ENCODE data around the gene LACRT. TPM values are rescaled to one million over a fixed set of nuclear protein-coding genes. Genes with fewer than 3 reads are reported as not detected.

The LACRT gene
- total and polyA plus RNA-seq, 8 donors = not detected

DNA sequence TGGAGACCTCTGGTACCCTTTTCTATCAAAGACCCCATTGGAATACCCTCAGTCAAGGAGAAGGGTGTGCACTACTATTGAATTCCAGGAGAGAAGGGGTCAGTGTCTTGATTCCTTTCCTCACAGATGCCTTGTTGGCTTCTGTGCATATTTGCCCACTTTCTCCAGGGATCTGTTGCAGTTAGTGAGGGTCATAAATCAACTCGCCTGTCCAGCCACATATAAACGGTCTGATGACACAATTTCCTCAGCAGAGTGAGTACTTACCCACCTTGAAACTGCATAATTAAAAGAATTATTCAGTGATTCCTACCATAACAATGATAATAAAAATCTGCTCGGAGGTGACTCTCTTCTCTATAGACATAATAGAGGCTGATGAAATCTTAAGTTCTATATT is 27.3 kb upstream of the LACRT start:
- TF ChIP-seq EP300 (IDR thresholded peaks at IDR 0.05) (no peak), POLR2AphosphoS5 (IDR thresholded peaks at IDR 0.05) (no peak), POLR2A (IDR thresholded peaks at IDR 0.05) (no peak)
- TF ChIP-seq, protein P1, sequence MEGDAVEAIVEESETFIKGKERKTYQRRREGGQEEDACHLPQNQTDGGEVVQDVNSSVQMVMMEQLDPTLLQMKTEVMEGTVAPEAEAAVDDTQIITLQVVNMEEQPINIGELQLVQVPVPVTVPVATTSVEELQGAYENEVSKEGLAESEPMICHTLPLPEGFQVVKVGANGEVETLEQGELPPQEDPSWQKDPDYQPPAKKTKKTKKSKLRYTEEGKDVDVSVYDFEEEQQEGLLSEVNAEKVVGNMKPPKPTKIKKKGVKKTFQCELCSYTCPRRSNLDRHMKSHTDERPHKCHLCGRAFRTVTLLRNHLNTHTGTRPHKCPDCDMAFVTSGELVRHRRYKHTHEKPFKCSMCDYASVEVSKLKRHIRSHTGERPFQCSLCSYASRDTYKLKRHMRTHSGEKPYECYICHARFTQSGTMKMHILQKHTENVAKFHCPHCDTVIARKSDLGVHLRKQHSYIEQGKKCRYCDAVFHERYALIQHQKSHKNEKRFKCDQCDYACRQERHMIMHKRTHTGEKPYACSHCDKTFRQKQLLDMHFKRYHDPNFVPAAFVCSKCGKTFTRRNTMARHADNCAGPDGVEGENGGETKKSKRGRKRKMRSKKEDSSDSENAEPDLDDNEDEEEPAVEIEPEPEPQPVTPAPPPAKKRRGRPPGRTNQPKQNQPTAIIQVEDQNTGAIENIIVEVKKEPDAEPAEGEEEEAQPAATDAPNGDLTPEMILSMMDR (IDR thresholded peaks at IDR 0.05) = no peak
- 52 to 71% (median 66%) methylated on average over 3 of the region's 3 CpGs for WGBS, 5 donors
- H3K9me3 ChIP-seq = no peaks in the 10 kb centered on the region
- no peaks in the 10 kb centered on the region for H3K4me1 ChIP-seq
- H3K27ac ChIP-seq = no peak overlapping the region
- no peak overlapping the region for H3K4me3 ChIP-seq
- DNase-seq = no peak
- intact Hi-C loops (cut with DNase I; ENCODE audit: low total_unique reads) = no loop called here
- H3K27me3 ChIP-seq = no peaks in the 10 kb centered on the region
- no peaks in the 10 kb centered on the region for H3K36me3 ChIP-seq

DNA sequence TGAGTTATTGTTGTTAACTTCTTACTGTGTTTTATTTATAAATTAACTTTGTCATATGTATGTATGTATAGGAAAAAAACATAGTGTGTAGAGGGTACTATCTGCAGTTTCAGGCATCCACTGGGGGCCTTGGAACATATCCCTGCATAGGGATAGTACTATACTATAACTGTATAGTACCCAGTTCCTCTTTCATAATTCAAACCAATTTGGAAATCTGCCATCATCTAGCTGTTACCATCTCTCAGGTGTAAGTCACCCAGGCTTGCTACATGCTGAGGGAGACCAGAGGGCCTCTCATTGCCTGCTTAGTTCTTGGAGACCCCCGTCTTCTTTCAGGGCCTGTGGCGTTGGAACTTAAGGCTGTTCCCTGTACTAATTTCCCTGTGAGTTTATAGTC is 26.4 kb upstream of the LACRT start:
- 70 to 87% (median 85%) methylated on average over 2 of the region's 2 CpGs for WGBS, 5 donors
- H3K4me3 ChIP-seq = no peak overlapping the region
- intact Hi-C loops (cut with DNase I; ENCODE audit: low total_unique reads) = no loop called here
- no peak overlapping the region for H3K27ac ChIP-seq
- H3K36me3 ChIP-seq = no peaks in the 10 kb centered on the region
- no peak for TF ChIP-seq POLR2A (IDR thresholded peaks at IDR 0.05)
- H3K4me1 ChIP-seq = no peaks in the 10 kb centered on the region
- no peaks in the 10 kb centered on the region for H3K27me3 ChIP-seq
- DNase-seq = no peak
- no peaks in the 10 kb centered on the region for H3K9me3 ChIP-seq

DNA sequence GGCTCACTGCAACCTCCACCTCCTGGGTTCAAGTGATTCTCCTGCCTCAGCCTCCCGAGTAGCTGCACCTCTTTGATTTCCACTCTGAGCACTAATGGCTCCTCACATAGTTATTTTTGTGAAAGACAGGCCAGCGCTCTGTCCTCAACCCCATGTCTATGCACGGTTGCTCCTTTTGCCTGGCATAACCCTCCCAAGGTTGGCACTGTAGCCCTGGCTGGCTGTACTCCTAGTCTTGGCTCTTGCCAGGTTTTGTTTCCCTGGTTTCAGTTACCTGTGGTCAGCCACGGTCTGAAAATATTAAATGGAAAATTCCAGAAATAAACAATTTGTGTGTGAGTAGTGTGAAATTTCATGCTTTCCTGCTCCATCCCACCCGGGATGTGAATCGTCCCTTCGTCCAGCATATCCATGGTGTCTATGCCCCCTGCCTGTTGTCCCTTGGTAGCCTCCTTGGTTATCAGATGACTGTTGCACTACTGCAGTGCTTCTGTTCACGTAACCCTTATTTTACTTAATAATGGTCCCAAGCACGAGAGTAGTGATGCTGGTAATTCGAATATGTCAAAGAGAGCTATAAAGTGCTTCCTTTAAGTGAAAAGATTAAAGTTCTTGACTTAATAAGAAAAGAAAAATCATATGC is 25.7 kb upstream of the LACRT start:
- Histone ChIP-seq H3K27ac (no peak overlapping the region), H3K27me3 (no peaks in the 10 kb centered on the region), H3K36me3 (no peaks in the 10 kb centered on the region), H3K4me1 (no peaks in the 10 kb centered on the region), H3K9me3 (no peaks in the 10 kb centered on the region), H3K4me3 (no peak overlapping the region)
- 68 to 86% (median 77%) methylated on average over 10 of the region's 10 CpGs for WGBS, 5 donors
- TF ChIP-seq POLR2A (IDR thresholded peaks at IDR 0.05) (no peak), EP300 (IDR thresholded peaks at IDR 0.05) (no peak), POLR2AphosphoS5 (IDR thresholded peaks at IDR 0.05) (no peak)
- TF ChIP-seq, protein P1 (IDR thresholded peaks at IDR 0.05) = no peak
- peak in 1 of 2 donors; percentile 51 for DNase-seq
- intact Hi-C loops (cut with DNase I; ENCODE audit: low total_unique reads) = no loop called here

DNA sequence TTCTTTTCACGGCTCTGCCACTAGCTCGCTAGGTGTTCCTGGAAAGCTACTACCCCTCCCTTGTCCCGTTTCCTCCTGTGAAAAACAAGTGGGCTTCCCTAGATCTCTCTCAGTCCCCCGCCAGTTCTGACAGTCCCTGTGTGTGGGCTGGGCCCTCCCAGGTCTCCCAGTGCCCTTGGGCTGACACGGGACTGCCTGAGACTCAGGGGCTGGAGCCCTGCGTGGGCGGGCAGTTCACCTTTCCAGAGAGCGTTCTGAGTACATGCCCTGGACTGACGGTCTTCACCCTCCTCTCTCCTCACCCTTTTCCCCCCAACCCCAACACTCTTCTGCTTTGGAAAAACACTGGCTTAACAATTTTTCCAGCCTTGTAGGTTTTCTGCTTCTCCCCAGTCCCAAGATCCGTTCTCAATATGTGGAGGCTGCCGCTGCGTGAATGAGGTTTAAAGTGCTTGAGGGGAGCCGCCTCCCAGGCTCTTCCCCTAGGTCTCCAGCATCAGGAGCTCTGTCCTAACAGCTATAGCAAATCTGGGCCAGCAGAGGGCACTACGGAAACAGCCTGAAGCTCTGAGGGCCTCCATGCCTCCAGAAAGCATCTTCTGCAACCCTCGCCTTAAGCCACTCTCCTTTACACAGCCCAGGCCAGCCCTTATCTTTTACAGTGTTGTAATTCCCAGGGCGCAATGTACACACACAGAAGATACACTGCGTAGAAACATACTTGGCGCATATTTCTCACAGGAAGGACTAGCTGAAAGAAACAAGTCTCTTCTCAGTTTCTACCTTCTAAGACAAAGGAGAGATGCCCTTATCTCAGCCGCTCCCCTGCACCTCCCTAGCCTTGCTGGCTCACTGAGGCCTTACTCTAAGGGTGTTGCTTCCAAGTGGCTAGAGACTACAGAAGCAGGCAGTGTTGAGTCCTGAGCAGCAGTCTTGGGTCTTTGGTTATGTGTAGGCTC is 23.9 kb upstream of the LACRT start:
- Histone ChIP-seq H3K4me1 (no peaks in the 10 kb centered on the region), H3K36me3 (no peaks in the 10 kb centered on the region), H3K27me3 (no peaks in the 10 kb centered on the region), H3K27ac (no peak overlapping the region), H3K4me3 (no peak overlapping the region), H3K9me3 (no peaks in the 10 kb centered on the region)
- intact Hi-C loops (cut with DNase I; ENCODE audit: low total_unique reads) = no loop called here
- 39 to 58% (median 48%) methylated on average over 19 of the region's 19 CpGs for WGBS, 5 donors
- peak; percentile 50 to 72 for DNase-seq
- TF ChIP-seq EP300 (IDR thresholded peaks at IDR 0.05) = no peak
- TF ChIP-seq, protein P1 (IDR thresholded peaks at IDR 0.05) = peak in 5 of 7 experiments; percentile 8 to 40 (median 27)
